Stomach (tissue), 4 donors: ENCODE measurements around the gene BNIP2.

Source experiments
- EP300 ChIP-seq: sonication (generic); formaldehyde crosslinking; IDR thresholded peaks from one replicate; pipeline ENCODE4 v1.6.1; 2017; ENCODE audit warnings: antibody characterized with exemption
- POLR2A ChIP-seq, 4 donors: fragments of 450-650 bp; IDR thresholded peaks; one replicate each; pipeline ENCODE4 v1.6.1; 2016; ENCODE audit warnings: antibody characterized with exemption in 4 of 4, control low read depth in 2 of 4, mild to moderate bottlenecking in 1 of 4, moderate library complexity in 1 of 4
- POLR2AphosphoS5 ChIP-seq, 3 donors: sonication (generic); formaldehyde crosslinking; IDR thresholded peaks; one replicate each; pipeline ENCODE4 v1.6.1; 2016; ENCODE audit warnings: antibody characterized with exemption in 3 of 3
- TF ChIP-seq, protein P1 (sequence below), 7 experiments: fragments of 450-650 bp in 4 of 7; fragments of 200-600 bp in 3 of 7; sonication (generic) in 3 of 7; IDR thresholded peaks; one replicate each; pipeline ENCODE4 v1.5.1; 2016 to 2019; ENCODE audit warnings: antibody characterized with exemption in 7 of 7, control low read depth in 2 of 7, mild to moderate bottlenecking in 1 of 7

DNA sequence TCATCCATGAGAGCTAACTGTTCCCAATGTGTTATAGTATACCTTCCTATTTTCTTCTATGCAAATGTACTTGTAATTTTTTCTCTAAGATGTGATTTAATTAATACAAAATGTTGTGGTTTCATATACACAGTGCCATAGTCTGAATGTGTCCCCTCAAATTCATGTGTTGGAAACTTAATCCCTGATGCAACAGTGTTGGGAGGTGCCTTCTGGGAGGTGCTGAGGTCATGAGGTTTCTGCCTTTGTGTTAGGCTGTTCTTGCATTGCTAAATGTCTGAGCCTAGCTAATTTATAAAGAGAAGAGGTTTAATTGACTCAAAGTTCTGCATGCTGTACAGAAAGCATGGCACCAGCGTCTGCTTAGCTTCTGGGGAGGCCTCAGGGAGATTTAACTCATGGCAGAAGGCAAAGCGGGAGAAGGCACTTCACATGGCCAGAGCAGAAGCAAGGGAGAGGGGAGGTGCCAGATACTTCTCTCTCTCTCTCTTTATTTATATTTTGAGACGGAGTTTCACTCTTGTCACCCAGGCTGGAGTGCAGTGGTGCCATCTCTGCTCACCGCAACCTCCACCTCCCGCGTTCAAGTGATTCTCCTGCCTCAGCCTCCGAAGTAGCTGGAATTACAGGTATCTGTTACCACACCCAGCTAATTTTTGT is 34.7 kb upstream of the BNIP2 start:
- TF ChIP-seq POLR2A (IDR thresholded peaks at IDR 0.05) (no peak), EP300 (no peak), POLR2AphosphoS5 (IDR thresholded peaks at IDR 0.05) (no peak)
- TF ChIP-seq, protein P1, sequence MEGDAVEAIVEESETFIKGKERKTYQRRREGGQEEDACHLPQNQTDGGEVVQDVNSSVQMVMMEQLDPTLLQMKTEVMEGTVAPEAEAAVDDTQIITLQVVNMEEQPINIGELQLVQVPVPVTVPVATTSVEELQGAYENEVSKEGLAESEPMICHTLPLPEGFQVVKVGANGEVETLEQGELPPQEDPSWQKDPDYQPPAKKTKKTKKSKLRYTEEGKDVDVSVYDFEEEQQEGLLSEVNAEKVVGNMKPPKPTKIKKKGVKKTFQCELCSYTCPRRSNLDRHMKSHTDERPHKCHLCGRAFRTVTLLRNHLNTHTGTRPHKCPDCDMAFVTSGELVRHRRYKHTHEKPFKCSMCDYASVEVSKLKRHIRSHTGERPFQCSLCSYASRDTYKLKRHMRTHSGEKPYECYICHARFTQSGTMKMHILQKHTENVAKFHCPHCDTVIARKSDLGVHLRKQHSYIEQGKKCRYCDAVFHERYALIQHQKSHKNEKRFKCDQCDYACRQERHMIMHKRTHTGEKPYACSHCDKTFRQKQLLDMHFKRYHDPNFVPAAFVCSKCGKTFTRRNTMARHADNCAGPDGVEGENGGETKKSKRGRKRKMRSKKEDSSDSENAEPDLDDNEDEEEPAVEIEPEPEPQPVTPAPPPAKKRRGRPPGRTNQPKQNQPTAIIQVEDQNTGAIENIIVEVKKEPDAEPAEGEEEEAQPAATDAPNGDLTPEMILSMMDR (IDR thresholded peaks at IDR 0.05): no peak
